Trophoblast cell (in vitro differentiated cells and primary cell): ENCODE measurements around the gene SPTSSA.

Experiments
- DNase-seq, 2 donors: peaks; one replicate each; pipeline ENCODE4 v3.0.0-alpha.2; 2016
- H2AFZ ChIP-seq: 2 replicates; pipeline ENCODE4 v1.6.1; 2013; ENCODE audit warnings: low read length, moderate library complexity, mild to moderate bottlenecking; ENCODE audit not compliant: insufficient read depth, poor library complexity
- H2AK5ac ChIP-seq: 2 replicates; pipeline ENCODE4 v1.6.1; 2013; ENCODE audit warnings: mild to moderate bottlenecking, low read length
- H2BK120ac ChIP-seq: 2 replicates; pipeline ENCODE4 v1.6.1; 2013; ENCODE audit warnings: low read length, mild to moderate bottlenecking, moderate library complexity; ENCODE audit not compliant: insufficient read depth, poor library complexity
- H2BK12ac ChIP-seq: 2 replicates; pipeline ENCODE4 v1.6.1; 2013; ENCODE audit warnings: mild to moderate bottlenecking, low read length, moderate library complexity
- H2BK5ac ChIP-seq: 2 replicates; pipeline ENCODE4 v1.6.1; 2013; ENCODE audit warnings: low read length, low read depth, moderate library complexity, mild to moderate bottlenecking; ENCODE audit not compliant: poor library complexity
- H3K14ac ChIP-seq: 2 replicates; pipeline ENCODE4 v1.6.1; 2013; ENCODE audit warnings: mild to moderate bottlenecking, low read length
- H3K18ac ChIP-seq: 2 replicates; pipeline ENCODE4 v1.6.1; 2013; ENCODE audit warnings: mild to moderate bottlenecking, low read length
- H3K23ac ChIP-seq: 2 replicates; pipeline ENCODE4 v1.6.1; 2013; ENCODE audit warnings: low read length
- H3K27ac ChIP-seq: 2 replicates; pipeline ENCODE4 v1.5.1; 2013; ENCODE audit warnings: low read depth, mild to moderate bottlenecking, inconsistent platforms, low read length, moderate library complexity
- H3K27me3 ChIP-seq: 2 replicates; pipeline ENCODE4 v1.6.1; 2013; ENCODE audit warnings: inconsistent platforms, mild to moderate bottlenecking, low read length, moderate library complexity; ENCODE audit not compliant: insufficient read depth
- H3K36me3 ChIP-seq, 2 experiments: 1 replicate in 1 of 2; 2 replicates in 1 of 2; pipeline ENCODE4 v1.6.1; 2013; ENCODE audit warnings: low read length in 2 of 2, mild to moderate bottlenecking in 2 of 2, moderate library complexity in 1 of 2; ENCODE audit not compliant: insufficient read depth in 2 of 2, control insufficient read depth in 1 of 2
- H3K4ac ChIP-seq: 2 replicates; pipeline ENCODE4 v1.6.1; 2013; ENCODE audit warnings: low read depth, mild to moderate bottlenecking, low read length, moderate library complexity
- H3K4me1 ChIP-seq, 2 experiments: 1 replicate in 1 of 2; 2 replicates in 1 of 2; pipeline ENCODE4 v1.6.1; 2013; ENCODE audit warnings: low read length in 2 of 2, mild to moderate bottlenecking in 2 of 2, moderate library complexity in 1 of 2; ENCODE audit not compliant: insufficient read depth in 2 of 2, control insufficient read depth in 1 of 2
- H3K4me2 ChIP-seq: 2 replicates; pipeline ENCODE4 v1.6.1; 2013; ENCODE audit warnings: inconsistent platforms, mild to moderate bottlenecking, low read length, moderate library complexity
- H3K4me3 ChIP-seq: 2 replicates; pipeline ENCODE4 v1.5.1; 2013; ENCODE audit warnings: mild to moderate bottlenecking, low read depth, low read length, inconsistent platforms
- H3K79me1 ChIP-seq: one replicate; pipeline ENCODE4 v1.6.1; 2013; ENCODE audit warnings: low read length
- H3K79me2 ChIP-seq: 2 replicates; pipeline ENCODE4 v1.6.1; 2013; ENCODE audit warnings: low read length, mild to moderate bottlenecking; ENCODE audit not compliant: control insufficient read depth, insufficient read depth, poor library complexity
- H3K9ac ChIP-seq: 2 replicates; pipeline ENCODE4 v1.6.1; 2013; ENCODE audit warnings: mild to moderate bottlenecking, low read length
- H3K9me3 ChIP-seq: 2 replicates; pipeline ENCODE4 v1.6.1; 2013; ENCODE audit warnings: low read depth, mild to moderate bottlenecking, control low read depth, inconsistent platforms, low read length; ENCODE audit not compliant: insufficient read depth
- H4K12ac ChIP-seq: 2 replicates; pipeline ENCODE4 v1.6.1; 2013; ENCODE audit warnings: low read depth, mild to moderate bottlenecking, low read length, moderate library complexity
- H4K8ac ChIP-seq: 2 replicates; pipeline ENCODE4 v1.6.1; 2013; ENCODE audit warnings: low read depth, mild to moderate bottlenecking, low read length, moderate library complexity
- H4K91ac ChIP-seq: one replicate; pipeline ENCODE4 v1.6.1; 2013; ENCODE audit warnings: low read depth, mild to moderate bottlenecking, low read length, moderate library complexity
- WGBS: extraction: QIAGEN DNeasy Blood & Tissue Kit; methylation state at CpG from one replicate; pipeline ENCODE4 v1.1.7; 2013; ENCODE audit warnings: missing lambda C conversion rate; ENCODE audit not compliant: insufficient read length, insufficient coverage; ENCODE audit errors: extremely low coverage; 5-methylcytosine and 5-hydroxymethylcytosine counted together

Gene SPTSSA

GRCh38 chr14:34450542-34450915, 11.5 kb downstream of the SPTSSA start:
- Histone ChIP-seq H3K23ac (no peak overlapping the region), H3K14ac (no peak overlapping the region), H3K4me3 (no peak overlapping the region), H3K18ac (no peak overlapping the region), H2AFZ (no peak overlapping the region), H3K36me3 (peaks cover under 1 to 3% of the 10 kb centered on the region in 2 experiments), H2BK12ac (no peak overlapping the region), H4K91ac (no peak overlapping the region), H3K79me1 (no peaks in the 10 kb centered on the region), H3K27me3 (no peaks in the 10 kb centered on the region), H2BK5ac (no peak overlapping the region), H2AK5ac (no peak overlapping the region), H3K4ac (no peak overlapping the region), H3K4me2 (no peak overlapping the region), H3K27ac (no peak overlapping the region), H4K8ac (no peak overlapping the region), H3K9ac (no peak overlapping the region), H3K79me2 (no peaks in the 10 kb centered on the region), H2BK120ac (no peak overlapping the region), H4K12ac (no peak overlapping the region), H3K4me1 (peaks cover 0 to 5% of the 10 kb centered on the region in 2 experiments), H3K9me3 (no peaks in the 10 kb centered on the region)
- no peak for DNase-seq

GRCh38 chr14:34449819-34450541, 12.1 kb downstream of the SPTSSA start:
- Histone ChIP-seq H3K23ac (no peak overlapping the region), H3K36me3 (peaks cover 0 to 1% of the 10 kb centered on the region in 2 experiments), H3K27ac (no peak overlapping the region), H3K18ac (no peak overlapping the region), H3K14ac (no peak overlapping the region), H4K8ac (no peak overlapping the region), H2BK12ac (no peak overlapping the region), H3K79me2 (no peaks in the 10 kb centered on the region), H2BK5ac (no peak overlapping the region), H3K4ac (no peak overlapping the region), H2AFZ (no peak overlapping the region), H2AK5ac (no peak overlapping the region), H3K27me3 (no peaks in the 10 kb centered on the region), H3K9me3 (no peaks in the 10 kb centered on the region), H4K12ac (no peak overlapping the region), H3K4me2 (no peak overlapping the region), H3K79me1 (no peaks in the 10 kb centered on the region), H2BK120ac (no peak overlapping the region), H3K9ac (no peak overlapping the region), H3K4me1 (peaks cover 0 to 5% of the 10 kb centered on the region in 2 experiments), H3K4me3 (no peak overlapping the region), H4K91ac (no peak overlapping the region)
- DNase-seq: no peak
- no CpG with 5 or more reads among the region's 6 CpGs for WGBS

DNA sequence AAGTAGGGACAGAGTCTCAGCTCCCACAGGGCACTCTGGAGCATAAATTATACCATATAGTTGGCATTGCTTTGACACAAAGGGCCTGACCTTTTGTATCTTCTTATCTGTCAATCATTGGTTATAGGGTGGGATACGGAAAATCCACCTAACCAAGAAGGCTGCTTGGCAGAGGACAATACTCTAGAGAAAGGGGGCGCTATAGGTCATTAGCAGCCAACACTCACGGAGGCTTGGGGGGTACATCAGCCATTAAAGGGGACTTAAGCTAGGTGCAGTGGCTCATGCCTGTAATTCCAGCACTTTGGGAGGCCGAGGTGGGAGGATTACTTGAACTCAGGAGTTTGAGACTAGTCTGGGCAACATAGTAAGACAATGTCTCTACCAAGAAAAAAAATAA, 22.9 kb downstream of the SPTSSA start:
- Histone ChIP-seq H2BK5ac (no peak overlapping the region), H2AFZ (no peak overlapping the region), H3K9ac (no peak overlapping the region), H4K12ac (no peak overlapping the region), H2BK12ac (no peak overlapping the region), H3K23ac (no peak overlapping the region), H3K27me3 (no peaks in the 10 kb centered on the region), H3K14ac (no peak overlapping the region), H3K9me3 (no peaks in the 10 kb centered on the region), H3K36me3 (peaks cover 0 to 2% of the 10 kb centered on the region in 2 experiments), H3K4me1 (peaks cover 0 to 2% of the 10 kb centered on the region in 2 experiments), H3K79me1 (no peaks in the 10 kb centered on the region), H3K27ac (no peak overlapping the region), H4K8ac (no peak overlapping the region), H3K18ac (no peak overlapping the region), H2BK120ac (no peak overlapping the region), H3K4me3 (no peak overlapping the region), H3K4me2 (no peak overlapping the region), H3K4ac (no peak overlapping the region), H2AK5ac (no peak overlapping the region), H3K79me2 (no peaks in the 10 kb centered on the region), H4K91ac (no peak overlapping the region)
- DNase-seq: no peak
- WGBS: no CpG with 5 or more reads among the region's 4 CpGs

DNA sequence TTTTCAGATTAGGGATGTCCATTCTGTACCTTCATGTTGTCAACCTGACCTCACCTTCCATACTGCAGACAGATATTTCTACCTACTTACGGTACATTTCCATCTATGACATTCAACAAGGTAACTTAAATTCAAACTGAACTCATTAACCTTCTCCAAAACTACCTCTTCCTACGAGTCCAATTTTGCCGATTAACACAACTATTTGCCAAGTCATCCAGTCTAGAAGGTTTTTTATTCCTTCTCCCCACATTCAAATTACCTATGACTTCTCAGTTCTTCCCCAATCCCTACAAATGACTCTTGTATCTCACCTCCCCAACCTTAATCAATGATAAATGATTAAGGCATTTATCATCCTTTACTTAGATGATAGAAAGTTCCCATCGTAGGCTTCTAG, 23.6 kb downstream of the SPTSSA start:
- WGBS: 100% methylated on average over 2 of the region's 4 CpGs
- no peak overlapping the region for H3K4me3 ChIP-seq
- H3K79me2 ChIP-seq: no peaks in the 10 kb centered on the region
- no peak overlapping the region for H2AFZ ChIP-seq
- H3K14ac ChIP-seq: no peak overlapping the region
- H3K4ac ChIP-seq: no peak overlapping the region
- H3K9ac ChIP-seq: no peak overlapping the region
- no peaks in the 10 kb centered on the region for H3K79me1 ChIP-seq
- no peak overlapping the region for H3K23ac ChIP-seq
- H4K8ac ChIP-seq: no peak overlapping the region
- no peak overlapping the region for H2AK5ac ChIP-seq
- no peaks in the 10 kb centered on the region for H3K27me3 ChIP-seq
- H4K91ac ChIP-seq: no peak overlapping the region
- H3K36me3 ChIP-seq: peaks cover 2% of the 10 kb centered on the region in 2 experiments
- no peak overlapping the region for H2BK5ac ChIP-seq
- no peak for DNase-seq
- H2BK120ac ChIP-seq: no peak overlapping the region
- H2BK12ac ChIP-seq: no peak overlapping the region
- H4K12ac ChIP-seq: no peak overlapping the region
- H3K4me2 ChIP-seq: no peak overlapping the region
- H3K9me3 ChIP-seq: no peaks in the 10 kb centered on the region
- no peak overlapping the region for H3K27ac ChIP-seq
- no peak overlapping the region for H3K18ac ChIP-seq
- H3K4me1 ChIP-seq: peaks cover 0 to 2% of the 10 kb centered on the region in 2 experiments
